SK-N-SH treated with all-trans-retinoic acid at 6 μM for 48 hours (cell line): ENCODE results near the gene HNRNPUL1.

Experiments
- CSDC2 ChIP-seq: fragments of 250-450 bp; sonication (Bioruptor Pico); IDR thresholded peaks from 2 replicates; pipeline ENCODE4 v1.5.0; 2020; ENCODE audit warnings: mild to moderate bottlenecking, moderate library complexity
- ISL1 ChIP-seq: fragments of 250-450 bp; sonication (Bioruptor Pico); IDR thresholded peaks from 2 replicates; pipeline ENCODE4 v2.1.2; 2022; ENCODE audit warnings: mild to moderate bottlenecking, moderate library complexity
- RARB ChIP-seq: fragments of 250-450 bp; sonication (Bioruptor Pico); IDR thresholded peaks from 2 replicates; pipeline ENCODE4 v1.8.0; 2021; ENCODE audit warnings: mild to moderate bottlenecking, moderate library complexity
- ZNF565 ChIP-seq: fragments of 450-650 bp; formaldehyde crosslinking; conservative IDR thresholded peaks from 2 replicates; pipeline ENCODE4 v1.5.0; 2020; ENCODE audit warnings: low read depth, mild to moderate bottlenecking, moderate library complexity
- TF ChIP-seq, protein P1 (sequence below): fragments of 250-450 bp; sonication (Bioruptor Pico); IDR thresholded peaks from 2 replicates; pipeline ENCODE4 v1.8.0; 2020; ENCODE audit warnings: mild to moderate bottlenecking, moderate library complexity, borderline replicate concordance
- TF ChIP-seq, protein P2 (sequence below): fragments of 250-450 bp; sonication (Bioruptor Pico); IDR thresholded peaks from 2 replicates; pipeline ENCODE4 v1.5.0; 2020; ENCODE audit warnings: mild to moderate bottlenecking, moderate library complexity

DNA sequence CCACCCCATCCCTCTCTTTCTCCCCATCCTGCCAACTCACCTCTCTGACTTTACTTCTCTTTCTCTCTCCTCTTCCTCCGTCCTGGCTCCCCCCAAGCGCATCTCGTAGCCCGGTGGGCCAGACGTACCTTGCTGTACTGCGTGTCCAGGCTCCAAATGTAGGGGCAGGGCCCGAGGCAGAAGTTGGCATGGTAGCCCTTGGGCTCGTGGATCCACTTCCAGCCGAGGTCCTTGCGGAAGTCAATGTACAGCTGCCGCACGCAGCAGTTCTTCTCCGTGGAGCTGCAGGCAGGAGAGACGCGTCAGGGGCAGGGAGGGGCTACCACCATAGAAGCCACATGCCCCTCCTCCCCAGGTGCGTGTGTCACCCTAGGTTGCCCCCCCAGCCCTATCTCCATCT, 67.8 kb downstream of the HNRNPUL1 start:
- TF ChIP-seq, protein P1, sequence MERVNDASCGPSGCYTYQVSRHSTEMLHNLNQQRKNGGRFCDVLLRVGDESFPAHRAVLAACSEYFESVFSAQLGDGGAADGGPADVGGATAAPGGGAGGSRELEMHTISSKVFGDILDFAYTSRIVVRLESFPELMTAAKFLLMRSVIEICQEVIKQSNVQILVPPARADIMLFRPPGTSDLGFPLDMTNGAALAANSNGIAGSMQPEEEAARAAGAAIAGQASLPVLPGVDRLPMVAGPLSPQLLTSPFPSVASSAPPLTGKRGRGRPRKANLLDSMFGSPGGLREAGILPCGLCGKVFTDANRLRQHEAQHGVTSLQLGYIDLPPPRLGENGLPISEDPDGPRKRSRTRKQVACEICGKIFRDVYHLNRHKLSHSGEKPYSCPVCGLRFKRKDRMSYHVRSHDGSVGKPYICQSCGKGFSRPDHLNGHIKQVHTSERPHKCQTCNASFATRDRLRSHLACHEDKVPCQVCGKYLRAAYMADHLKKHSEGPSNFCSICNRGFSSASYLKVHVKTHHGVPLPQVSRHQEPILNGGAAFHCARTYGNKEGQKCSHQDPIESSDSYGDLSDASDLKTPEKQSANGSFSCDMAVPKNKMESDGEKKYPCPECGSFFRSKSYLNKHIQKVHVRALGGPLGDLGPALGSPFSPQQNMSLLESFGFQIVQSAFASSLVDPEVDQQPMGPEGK = no peak
- TF ChIP-seq ISL1 (CRISPR knock-in tag) = no peak
- TF ChIP-seq CSDC2 (CRISPR knock-in tag) = no peak
- no peak for TF ChIP-seq RARB (CRISPR knock-in tag)
- no peak for TF ChIP-seq ZNF565
- TF ChIP-seq, protein P2, sequence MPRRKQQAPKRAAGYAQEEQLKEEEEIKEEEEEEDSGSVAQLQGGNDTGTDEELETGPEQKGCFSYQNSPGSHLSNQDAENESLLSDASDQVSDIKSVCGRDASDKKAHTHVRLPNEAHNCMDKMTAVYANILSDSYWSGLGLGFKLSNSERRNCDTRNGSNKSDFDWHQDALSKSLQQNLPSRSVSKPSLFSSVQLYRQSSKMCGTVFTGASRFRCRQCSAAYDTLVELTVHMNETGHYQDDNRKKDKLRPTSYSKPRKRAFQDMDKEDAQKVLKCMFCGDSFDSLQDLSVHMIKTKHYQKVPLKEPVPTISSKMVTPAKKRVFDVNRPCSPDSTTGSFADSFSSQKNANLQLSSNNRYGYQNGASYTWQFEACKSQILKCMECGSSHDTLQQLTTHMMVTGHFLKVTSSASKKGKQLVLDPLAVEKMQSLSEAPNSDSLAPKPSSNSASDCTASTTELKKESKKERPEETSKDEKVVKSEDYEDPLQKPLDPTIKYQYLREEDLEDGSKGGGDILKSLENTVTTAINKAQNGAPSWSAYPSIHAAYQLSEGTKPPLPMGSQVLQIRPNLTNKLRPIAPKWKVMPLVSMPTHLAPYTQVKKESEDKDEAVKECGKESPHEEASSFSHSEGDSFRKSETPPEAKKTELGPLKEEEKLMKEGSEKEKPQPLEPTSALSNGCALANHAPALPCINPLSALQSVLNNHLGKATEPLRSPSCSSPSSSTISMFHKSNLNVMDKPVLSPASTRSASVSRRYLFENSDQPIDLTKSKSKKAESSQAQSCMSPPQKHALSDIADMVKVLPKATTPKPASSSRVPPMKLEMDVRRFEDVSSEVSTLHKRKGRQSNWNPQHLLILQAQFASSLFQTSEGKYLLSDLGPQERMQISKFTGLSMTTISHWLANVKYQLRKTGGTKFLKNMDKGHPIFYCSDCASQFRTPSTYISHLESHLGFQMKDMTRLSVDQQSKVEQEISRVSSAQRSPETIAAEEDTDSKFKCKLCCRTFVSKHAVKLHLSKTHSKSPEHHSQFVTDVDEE (CRISPR knock-in tag) = no peak
